ENCODE data around the gene MACROD2.

DNA sequence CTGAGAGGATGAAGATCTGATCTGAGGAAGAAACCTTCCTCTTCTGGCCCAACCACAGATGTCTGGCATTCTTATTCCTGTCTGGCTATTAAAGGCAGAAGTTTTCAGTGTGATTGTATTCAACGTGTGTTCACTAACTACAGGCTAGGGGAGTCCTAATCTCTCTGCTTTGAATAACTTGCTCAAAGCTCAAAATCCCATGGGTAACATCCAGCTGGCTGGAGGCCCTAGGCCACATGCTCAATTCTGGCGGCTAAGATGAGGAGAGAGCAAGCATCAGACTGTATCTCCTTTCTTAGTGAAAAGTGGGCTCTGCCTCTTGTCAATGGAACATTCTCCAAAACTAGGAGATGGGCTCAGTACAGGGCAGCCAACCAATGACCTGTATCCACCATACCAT is 2099.9 kb downstream of the MACROD2 start:
- TF ChIP-seq PATZ1 (CRISPR knock-in tag; IDR thresholded peaks at IDR 0.05; ENCODE audit: borderline replicate concordance), result no peak
- TF ChIP-seq ZNF70 (CRISPR knock-in tag; IDR thresholded peaks at IDR 0.05), result no peak
- TF ChIP-seq CREB5 (CRISPR knock-in tag; IDR thresholded peaks at IDR 0.05; ENCODE audit: low read depth), result no peak
- TF ChIP-seq, protein P1, sequence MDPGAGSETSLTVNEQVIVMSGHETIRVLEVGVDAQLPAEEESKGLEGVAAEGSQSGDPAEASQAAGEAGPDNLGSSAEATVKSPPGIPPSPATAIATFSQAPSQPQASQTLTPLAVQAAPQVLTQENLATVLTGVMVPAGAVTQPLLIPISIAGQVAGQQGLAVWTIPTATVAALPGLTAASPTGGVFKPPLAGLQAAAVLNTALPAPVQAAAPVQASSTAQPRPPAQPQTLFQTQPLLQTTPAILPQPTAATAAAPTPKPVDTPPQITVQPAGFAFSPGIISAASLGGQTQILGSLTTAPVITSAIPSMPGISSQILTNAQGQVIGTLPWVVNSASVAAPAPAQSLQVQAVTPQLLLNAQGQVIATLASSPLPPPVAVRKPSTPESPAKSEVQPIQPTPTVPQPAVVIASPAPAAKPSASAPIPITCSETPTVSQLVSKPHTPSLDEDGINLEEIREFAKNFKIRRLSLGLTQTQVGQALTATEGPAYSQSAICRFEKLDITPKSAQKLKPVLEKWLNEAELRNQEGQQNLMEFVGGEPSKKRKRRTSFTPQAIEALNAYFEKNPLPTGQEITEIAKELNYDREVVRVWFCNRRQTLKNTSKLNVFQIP (CRISPR knock-in tag; IDR thresholded peaks at IDR 0.05; ENCODE audit: borderline replicate concordance, low read depth), result no peak
- TF ChIP-seq, protein P2, sequence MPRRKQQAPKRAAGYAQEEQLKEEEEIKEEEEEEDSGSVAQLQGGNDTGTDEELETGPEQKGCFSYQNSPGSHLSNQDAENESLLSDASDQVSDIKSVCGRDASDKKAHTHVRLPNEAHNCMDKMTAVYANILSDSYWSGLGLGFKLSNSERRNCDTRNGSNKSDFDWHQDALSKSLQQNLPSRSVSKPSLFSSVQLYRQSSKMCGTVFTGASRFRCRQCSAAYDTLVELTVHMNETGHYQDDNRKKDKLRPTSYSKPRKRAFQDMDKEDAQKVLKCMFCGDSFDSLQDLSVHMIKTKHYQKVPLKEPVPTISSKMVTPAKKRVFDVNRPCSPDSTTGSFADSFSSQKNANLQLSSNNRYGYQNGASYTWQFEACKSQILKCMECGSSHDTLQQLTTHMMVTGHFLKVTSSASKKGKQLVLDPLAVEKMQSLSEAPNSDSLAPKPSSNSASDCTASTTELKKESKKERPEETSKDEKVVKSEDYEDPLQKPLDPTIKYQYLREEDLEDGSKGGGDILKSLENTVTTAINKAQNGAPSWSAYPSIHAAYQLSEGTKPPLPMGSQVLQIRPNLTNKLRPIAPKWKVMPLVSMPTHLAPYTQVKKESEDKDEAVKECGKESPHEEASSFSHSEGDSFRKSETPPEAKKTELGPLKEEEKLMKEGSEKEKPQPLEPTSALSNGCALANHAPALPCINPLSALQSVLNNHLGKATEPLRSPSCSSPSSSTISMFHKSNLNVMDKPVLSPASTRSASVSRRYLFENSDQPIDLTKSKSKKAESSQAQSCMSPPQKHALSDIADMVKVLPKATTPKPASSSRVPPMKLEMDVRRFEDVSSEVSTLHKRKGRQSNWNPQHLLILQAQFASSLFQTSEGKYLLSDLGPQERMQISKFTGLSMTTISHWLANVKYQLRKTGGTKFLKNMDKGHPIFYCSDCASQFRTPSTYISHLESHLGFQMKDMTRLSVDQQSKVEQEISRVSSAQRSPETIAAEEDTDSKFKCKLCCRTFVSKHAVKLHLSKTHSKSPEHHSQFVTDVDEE (CRISPR knock-in tag; IDR thresholded peaks at IDR 0.05), result no peak
- TF ChIP-seq SNAI2 (CRISPR knock-in tag; IDR thresholded peaks at IDR 0.05), result no peak
